Measurements from ENCODE around the gene CD40. TPM values are rescaled to one million over a fixed set of nuclear protein-coding genes. Genes with fewer than 3 reads are reported as not detected.

CD40 gene
- total and polyA plus RNA-seq, 12 donors, result 4.5 to 20.5 (median 9.4) TPM

DNA sequence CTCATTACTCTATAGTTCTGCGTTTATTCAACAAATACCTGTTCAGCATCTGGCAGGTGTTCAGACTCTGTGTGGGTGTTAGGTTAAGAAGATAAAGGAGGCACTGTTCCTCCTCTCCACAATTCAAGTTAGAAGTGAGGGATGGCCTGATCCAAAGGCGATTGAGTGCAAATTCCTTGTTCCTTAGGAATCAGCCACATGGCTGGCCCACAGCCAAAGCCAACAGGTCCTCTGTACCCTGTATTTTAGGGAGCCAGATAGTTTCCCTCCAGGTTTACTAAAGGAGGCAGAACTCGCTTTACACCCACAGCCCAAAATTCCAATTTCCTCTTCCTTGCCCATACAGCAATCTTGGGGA, 5.0 kb upstream of the CD40 start:
- Histone ChIP-seq H3K27me3 (no peaks in the 10 kb centered on the region), H3K4me1 (replicated peaks in 1 of 2) (peaks cover 0 to 9% of the 10 kb centered on the region in 2 donors), H3K4me3 (no peak overlapping the region), H3K9me3 (replicated peaks in 1 of 3) (no peaks in the 10 kb centered on the region), H3K36me3 (replicated peaks in 1 of 2) (no peaks in the 10 kb centered on the region), H3K27ac (no peak overlapping the region)
- intact Hi-C loops (cut with DNase I), result no loop called here
- TF ChIP-seq, protein P1, sequence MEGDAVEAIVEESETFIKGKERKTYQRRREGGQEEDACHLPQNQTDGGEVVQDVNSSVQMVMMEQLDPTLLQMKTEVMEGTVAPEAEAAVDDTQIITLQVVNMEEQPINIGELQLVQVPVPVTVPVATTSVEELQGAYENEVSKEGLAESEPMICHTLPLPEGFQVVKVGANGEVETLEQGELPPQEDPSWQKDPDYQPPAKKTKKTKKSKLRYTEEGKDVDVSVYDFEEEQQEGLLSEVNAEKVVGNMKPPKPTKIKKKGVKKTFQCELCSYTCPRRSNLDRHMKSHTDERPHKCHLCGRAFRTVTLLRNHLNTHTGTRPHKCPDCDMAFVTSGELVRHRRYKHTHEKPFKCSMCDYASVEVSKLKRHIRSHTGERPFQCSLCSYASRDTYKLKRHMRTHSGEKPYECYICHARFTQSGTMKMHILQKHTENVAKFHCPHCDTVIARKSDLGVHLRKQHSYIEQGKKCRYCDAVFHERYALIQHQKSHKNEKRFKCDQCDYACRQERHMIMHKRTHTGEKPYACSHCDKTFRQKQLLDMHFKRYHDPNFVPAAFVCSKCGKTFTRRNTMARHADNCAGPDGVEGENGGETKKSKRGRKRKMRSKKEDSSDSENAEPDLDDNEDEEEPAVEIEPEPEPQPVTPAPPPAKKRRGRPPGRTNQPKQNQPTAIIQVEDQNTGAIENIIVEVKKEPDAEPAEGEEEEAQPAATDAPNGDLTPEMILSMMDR (IDR thresholded peaks at IDR 0.05), result no peak
- no peak for TF ChIP-seq POLR2A (IDR thresholded peaks at IDR 0.05)
- 66 to 82% (median 74%) methylated on average over 3 of the region's 3 CpGs for WGBS, 4 donors
- DNase-seq, result no peak

DNA sequence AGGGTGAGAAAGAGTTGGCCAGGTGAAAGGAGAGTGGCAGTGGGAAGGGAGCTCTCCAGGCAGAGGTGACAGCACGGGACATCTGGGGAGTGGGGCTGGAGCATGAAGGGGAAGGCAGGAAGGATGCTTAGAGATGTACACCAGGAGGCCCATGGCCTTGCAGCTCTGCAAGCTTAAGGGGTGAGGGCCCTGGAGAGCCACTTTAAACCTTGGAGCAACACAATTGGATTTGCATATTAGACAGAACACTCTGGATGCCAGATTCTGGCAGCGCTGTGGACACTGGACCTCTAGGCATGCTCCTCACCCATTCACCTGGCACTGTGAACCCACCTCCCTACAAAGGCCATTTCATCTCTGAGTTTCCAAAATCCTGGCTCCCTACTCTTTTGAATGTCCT, 3.7 kb upstream of the CD40 start:
- TF ChIP-seq POLR2A (IDR thresholded peaks at IDR 0.05), result no peak
- TF ChIP-seq, protein P1 (IDR thresholded peaks at IDR 0.05), result no peak
- H3K4me3 ChIP-seq, result no peak overlapping the region
- intact Hi-C loops (cut with DNase I), result no loop called here
- H3K36me3 ChIP-seq (replicated peaks in 1 of 2), result no peaks in the 10 kb centered on the region
- WGBS, 4 donors, result 78 to 95% (median 85%) methylated on average over 2 of the region's 2 CpGs
- H3K27ac ChIP-seq, result no peak overlapping the region
- no peaks in the 10 kb centered on the region for H3K27me3 ChIP-seq
- no peak for DNase-seq
- no peaks in the 10 kb centered on the region for H3K9me3 ChIP-seq (replicated peaks in 1 of 3)
- peaks cover 0 to 9% of the 10 kb centered on the region in 2 donors for H3K4me1 ChIP-seq (replicated peaks in 1 of 2)

DNA sequence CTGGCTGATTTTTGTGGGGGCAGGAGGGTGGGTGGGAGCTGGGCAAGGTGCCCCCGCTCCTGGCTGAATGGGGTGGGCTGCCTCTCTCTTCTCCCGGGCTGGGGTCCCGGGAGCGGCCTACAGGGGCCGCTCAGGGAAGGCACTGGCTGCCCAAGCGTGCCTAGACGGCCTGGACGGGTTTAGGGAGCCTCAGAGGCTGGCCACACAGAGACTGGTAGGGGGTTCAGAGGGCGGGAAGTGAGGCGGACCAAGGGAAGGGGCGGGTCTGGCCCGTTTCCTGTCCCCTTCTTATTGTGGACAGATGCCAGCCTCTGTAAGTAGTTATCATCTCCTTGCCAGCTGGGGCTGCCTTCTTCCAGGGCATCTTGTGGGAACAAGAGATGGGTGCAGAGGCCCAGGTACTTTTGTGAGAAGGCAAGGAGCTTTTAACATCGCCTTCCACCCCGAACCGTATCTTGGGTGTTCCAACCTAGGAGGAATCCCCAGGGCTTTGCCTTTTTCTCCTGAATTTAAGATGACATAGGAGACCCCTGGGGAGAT, 437 bp downstream of the CD40 start:
- peak overlapping the region in 1 of 4 donors; percentile 61 for H3K4me3 ChIP-seq
- intact Hi-C loops (cut with DNase I), result no loop called here
- peak in 6 of 7 donors; percentile 25 to 68 (median 38) for DNase-seq

DNA sequence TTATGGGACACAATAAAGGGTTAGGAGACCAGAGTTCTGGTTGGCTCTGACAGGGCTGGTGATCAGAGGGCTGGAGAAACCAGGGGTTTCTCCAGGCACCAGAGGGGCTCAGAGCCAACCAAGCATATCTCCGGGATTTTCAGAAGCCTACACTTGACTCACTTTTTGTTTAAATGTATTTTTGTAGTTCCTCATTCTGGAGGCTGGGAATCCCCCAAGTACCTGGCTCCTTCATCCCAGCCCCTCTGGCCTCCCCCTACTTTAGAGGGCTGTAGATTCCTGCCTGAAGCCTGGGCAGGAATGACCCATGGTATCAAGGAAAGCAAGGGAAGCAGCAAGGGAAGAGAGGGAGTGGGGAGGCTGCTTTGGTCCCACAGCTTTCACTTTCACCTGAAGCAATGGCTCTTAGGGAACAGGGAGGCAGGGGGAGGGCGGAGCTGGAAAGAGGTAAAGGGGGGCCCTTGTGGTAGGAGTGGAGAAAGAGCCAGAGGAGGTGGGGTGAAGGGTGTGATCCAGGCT, 973 bp downstream of the CD40 start:
- H3K4me3 ChIP-seq, result peak overlapping the region in 1 of 4 donors; percentile 61
- peak overlapping the region in 2 of 5 donors; percentile 17 to 81 for H3K27ac ChIP-seq
- no peaks in the 10 kb centered on the region for H3K27me3 ChIP-seq
- DNase-seq, result peak in 1 of 7 donors; percentile 51
- no peaks in the 10 kb centered on the region for H3K9me3 ChIP-seq (replicated peaks in 1 of 3)
- WGBS, 4 donors, result 55 to 74% (median 69%) methylated on average over 2 of the region's 2 CpGs
- no peak for TF ChIP-seq POLR2A (IDR thresholded peaks at IDR 0.05)
- TF ChIP-seq, protein P1 (IDR thresholded peaks at IDR 0.05), result no peak
- H3K36me3 ChIP-seq (replicated peaks in 1 of 2), result peaks cover 0 to 17% of the 10 kb centered on the region in 2 donors
- intact Hi-C loops (cut with DNase I), result no loop called here
- H3K4me1 ChIP-seq (replicated peaks in 1 of 2), result peaks cover 0 to 9% of the 10 kb centered on the region in 2 donors

More for the DNA sequence above, 437 bp downstream of the CD40 start:
- TF ChIP-seq POLR2A (IDR thresholded peaks at IDR 0.05), result no peak
- TF ChIP-seq, protein P1 (IDR thresholded peaks at IDR 0.05), result no peak
- Histone ChIP-seq H3K4me1 (replicated peaks in 1 of 2) (peaks cover 0 to 9% of the 10 kb centered on the region in 2 donors), H3K9me3 (replicated peaks in 1 of 3) (no peaks in the 10 kb centered on the region), H3K27ac (peak overlapping the region in 4 of 5 donors; percentile 21 to 81 (median 63)), H3K27me3 (no peaks in the 10 kb centered on the region), H3K36me3 (replicated peaks in 1 of 2) (peaks cover 0 to 12% of the 10 kb centered on the region in 2 donors)
- WGBS, 4 donors, result 40 to 60% (median 48%) methylated on average over 11 to 15 of the region's 15 CpGs
